OCI-LY1 (cell line): ENCODE measurements around the gene RAB3C.

Experiments used
- H2AFZ ChIP-seq: fragments of 200-600 bp; sonication (generic), shearing (Covaris generic); 2 replicates; pipeline ENCODE4 v1.6.0; 2014; ENCODE audit warnings: antibody characterized with exemption, mild to moderate bottlenecking, low read length
- H3F3A ChIP-seq: fragments of 200-600 bp; sonication (generic), shearing (Covaris generic); 2 replicates; pipeline ENCODE4 v1.6.0; 2014; ENCODE audit warnings: mild to moderate bottlenecking, antibody characterized with exemption, low read length, moderate library complexity; ENCODE audit not compliant: insufficient read depth
- H3K27ac ChIP-seq: fragments of 200-600 bp; sonication (generic); 2 replicates; pipeline ENCODE4 v1.5.1; 2014; ENCODE audit warnings: low read length, mixed run types, mild to moderate bottlenecking, low read depth; ENCODE audit not compliant: poor library complexity, severe bottlenecking
- H3K27me3 ChIP-seq: fragments of 200-600 bp; sonication (generic); 2 replicates; pipeline ENCODE4 v1.6.0; 2014; ENCODE audit warnings: antibody characterized with exemption, mild to moderate bottlenecking, low read length, moderate library complexity; ENCODE audit not compliant: insufficient read depth
- H3K36me3 ChIP-seq: fragments of 200-600 bp; sonication (generic); 2 replicates; pipeline ENCODE4 v1.6.1; 2014; ENCODE audit warnings: mild to moderate bottlenecking, antibody characterized with exemption, low read length, moderate library complexity, mixed read lengths; ENCODE audit not compliant: insufficient read depth
- H3K4me1 ChIP-seq: fragments of 200-600 bp; sonication (generic); 2 replicates; pipeline ENCODE4 v1.5.1; 2014; ENCODE audit warnings: mild to moderate bottlenecking, low read length, moderate library complexity; ENCODE audit not compliant: insufficient read depth, severe bottlenecking
- H3K4me2 ChIP-seq: fragments of 200-600 bp; sonication (generic), shearing (Covaris generic); 2 replicates; pipeline ENCODE4 v1.6.1; 2014; ENCODE audit warnings: low read length
- H3K4me3 ChIP-seq: fragments of 200-600 bp; sonication (generic); 2 replicates; pipeline ENCODE4 v1.5.1; 2014; ENCODE audit warnings: low read length, low read depth, mild to moderate bottlenecking, mixed read lengths; ENCODE audit not compliant: poor library complexity, severe bottlenecking
- H3K79me2 ChIP-seq: fragments of 200-600 bp; shearing (Covaris generic); 2 replicates; pipeline ENCODE4 v1.6.1; 2016; ENCODE audit warnings: mixed run types, low read length, mixed read lengths; ENCODE audit not compliant: insufficient read depth
- H3K9ac ChIP-seq: fragments of 200-600 bp; sonication (generic), shearing (Covaris generic); 2 replicates; pipeline ENCODE4 v1.6.1; 2014; ENCODE audit warnings: mild to moderate bottlenecking, low read length, mixed read lengths
- H3K9me2 ChIP-seq: fragments of 200-600 bp; sonication (generic), shearing (Covaris generic); 2 replicates; pipeline ENCODE4 v1.6.1; 2014; ENCODE audit warnings: low read depth, mild to moderate bottlenecking, low read length, mixed read lengths
- H3K9me3 ChIP-seq: fragments of 200-600 bp; shearing (Covaris generic); 2 replicates; pipeline ENCODE4 v1.6.1; 2014; ENCODE audit warnings: low read length, mixed read lengths
- H4K20me1 ChIP-seq: fragments of 200-600 bp; sonication (generic), shearing (Covaris generic); 2 replicates; pipeline ENCODE4 v1.6.0; 2016; ENCODE audit warnings: mild to moderate bottlenecking, low read length; ENCODE audit not compliant: insufficient read depth
- CTCF ChIP-seq: fragments of 200-600 bp; sonication (generic), shearing (Covaris generic); IDR thresholded peaks from 2 replicates; pipeline ENCODE4 v1.5.1; 2017; ENCODE audit warnings: mild to moderate bottlenecking, antibody characterized with exemption, low read length, moderate library complexity, mixed read lengths
- EZH2 ChIP-seq: fragments of 200-600 bp; sonication (generic), shearing (Covaris generic); IDR thresholded peaks from 2 replicates; pipeline ENCODE4 v1.8.0; 2017; ENCODE audit warnings: borderline replicate concordance, mixed run types, mild to moderate bottlenecking, antibody characterized with exemption, low read length, moderate library complexity, mixed read lengths

Gene RAB3C

GRCh38 chr5:58699762-58700118 lies 116.9 kb downstream of the RAB3C start:
- H3K9me2 ChIP-seq = no peaks in the 10 kb centered on the region
- H3K9me3 ChIP-seq = no peaks in the 10 kb centered on the region
- no peak overlapping the region for H3K4me2 ChIP-seq
- H3F3A ChIP-seq = no peaks in the 10 kb centered on the region
- H3K27me3 ChIP-seq = no peaks in the 10 kb centered on the region
- no peak overlapping the region for H3K27ac ChIP-seq
- H3K4me1 ChIP-seq = no peaks in the 10 kb centered on the region
- H4K20me1 ChIP-seq = no peaks in the 10 kb centered on the region
- H2AFZ ChIP-seq = no peak overlapping the region
- TF ChIP-seq EZH2 (no peak), CTCF (no peak)
- no peaks in the 10 kb centered on the region for H3K36me3 ChIP-seq
- no peak overlapping the region for H3K9ac ChIP-seq
- no peak overlapping the region for H3K4me3 ChIP-seq
- no peaks in the 10 kb centered on the region for H3K79me2 ChIP-seq

DNA sequence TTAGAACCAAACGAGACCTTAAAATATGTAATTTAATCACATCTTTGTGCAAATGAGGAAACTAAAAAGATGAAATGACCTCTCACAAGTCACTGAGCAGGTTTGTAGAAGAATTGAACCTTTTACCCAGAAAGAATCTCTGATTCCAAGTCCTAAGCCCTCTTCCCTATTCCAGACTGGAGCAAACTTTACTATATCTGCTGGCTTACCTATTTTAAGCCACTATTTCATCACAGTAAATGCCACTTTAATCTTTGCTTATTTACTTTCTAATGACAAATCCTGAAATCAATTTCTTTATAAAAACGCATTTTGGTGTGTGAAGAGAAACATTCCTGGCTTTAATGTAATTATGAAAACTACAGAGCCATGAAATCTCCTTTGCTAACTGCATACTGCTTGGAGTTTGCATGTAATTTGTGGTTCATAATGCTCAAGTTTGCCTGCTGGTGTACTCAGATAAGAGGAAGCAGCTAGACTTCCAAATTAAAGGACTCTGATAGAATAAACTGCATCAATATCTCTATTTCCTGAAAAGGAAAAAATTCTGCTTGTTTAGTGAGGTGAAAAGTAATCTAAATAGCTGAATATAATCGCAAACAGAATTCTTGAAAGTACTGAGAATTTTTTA lies 121.2 kb downstream of the RAB3C start:
- no peaks in the 10 kb centered on the region for H3K4me1 ChIP-seq

DNA sequence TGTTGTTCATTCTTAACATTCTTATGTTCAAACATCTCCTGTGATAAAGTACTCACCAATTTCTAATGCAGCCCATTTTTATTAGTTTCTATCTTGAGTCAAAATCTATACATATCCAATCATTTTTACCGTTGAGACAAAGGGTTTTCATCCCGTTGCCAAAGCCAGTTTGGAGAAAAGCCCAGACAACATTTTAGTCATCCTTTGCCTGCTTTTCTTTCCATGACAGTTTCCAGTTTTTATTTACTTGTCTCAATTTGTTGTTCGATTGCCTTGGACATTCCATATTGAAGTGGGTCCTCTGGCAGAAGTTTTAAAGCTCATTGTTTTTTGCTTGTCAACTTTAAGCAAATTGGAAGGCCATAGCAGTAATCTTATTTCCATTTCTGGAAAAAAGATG lies 123.9 kb downstream of the RAB3C start:
- H3K9ac ChIP-seq = no peak overlapping the region
- H3K9me3 ChIP-seq = no peaks in the 10 kb centered on the region
- no peak overlapping the region for H3K27ac ChIP-seq
- no peaks in the 10 kb centered on the region for H3K4me1 ChIP-seq
- H3K27me3 ChIP-seq = no peaks in the 10 kb centered on the region
- no peaks in the 10 kb centered on the region for H3K9me2 ChIP-seq
- H3F3A ChIP-seq = no peaks in the 10 kb centered on the region
- no peaks in the 10 kb centered on the region for H3K79me2 ChIP-seq
- no peak overlapping the region for H3K4me2 ChIP-seq
- no peak overlapping the region for H2AFZ ChIP-seq
- H3K4me3 ChIP-seq = no peak overlapping the region
- H3K36me3 ChIP-seq = no peaks in the 10 kb centered on the region
- H4K20me1 ChIP-seq = no peaks in the 10 kb centered on the region
- TF ChIP-seq CTCF = no peak
- no peak for TF ChIP-seq EZH2

More for the DNA sequence above, 121.2 kb downstream of the RAB3C start:
- Histone ChIP-seq H3F3A (no peaks in the 10 kb centered on the region), H3K27me3 (no peaks in the 10 kb centered on the region), H3K27ac (no peak overlapping the region), H4K20me1 (no peaks in the 10 kb centered on the region), H3K9me3 (no peaks in the 10 kb centered on the region), H3K79me2 (no peaks in the 10 kb centered on the region), H3K4me3 (no peak overlapping the region), H2AFZ (no peak overlapping the region), H3K9me2 (no peaks in the 10 kb centered on the region), H3K9ac (no peak overlapping the region), H3K36me3 (no peaks in the 10 kb centered on the region), H3K4me2 (no peak overlapping the region)
- no peak for TF ChIP-seq EZH2
- TF ChIP-seq CTCF = no peak
